Naive thymus-derived CD8-positive, alpha-beta T cell (primary cell): ENCODE results near the gene M1AP. TPM values are rescaled to one million over a fixed set of nuclear protein-coding genes. Genes with fewer than 3 reads are reported as not detected.

Experiments used
- ATAC-seq, 2 donors: fragments of 150-1000 bp; cut with Tn5 transposase in 1 of 2; sonication (Bioruptor Pico), chemical (Tn5 transposase) in 1 of 2; 1 replicate in 1 of 2; 2 replicates in 1 of 2; pipeline ENCODE4 v1.10.0; 2021; ENCODE audit warnings: mild to moderate bottlenecking in 2 of 2, moderate library complexity in 2 of 2
- POLR2A ChIA-PET: fragments of 350-600 bp; sonication (Branson Sonifier 250); formaldehyde crosslinking; loops from one replicate; lab custom pipeline; 2021; ENCODE audit warnings: antibody characterized with exemption; lab: Charles Lee
- DNase-seq, 10 donors: peaks; one replicate each; pipeline versions ENCODE4 v3.0.0 to v3.0.0-alpha.2; 2020 to 2022
- H3K27ac Mint-ChIP-seq, 10 donors: one replicate each; pipeline ENCODE4 v1.8.0; 2020 to 2022; ENCODE audit warnings: mild to moderate bottlenecking in 10 of 10, mixed read lengths in 10 of 10, moderate library complexity in 4 of 10, inconsistent platforms in 1 of 10
- H3K27me3 Mint-ChIP-seq, 5 donors: one replicate each; pipeline ENCODE4 v1.8.0; 2021 to 2022; ENCODE audit warnings: mixed read lengths in 5 of 5
- H3K36me3 Mint-ChIP-seq, 3 donors: one replicate each; pipeline ENCODE4 v1.8.0; 2020 to 2022; ENCODE audit warnings: mixed read lengths in 3 of 3, mild to moderate bottlenecking in 2 of 3, inconsistent platforms in 1 of 3
- H3K4me1 Mint-ChIP-seq, 4 donors: one replicate each; pipeline ENCODE4 v1.8.0; 2021 to 2022; ENCODE audit warnings: mixed read lengths in 4 of 4
- H3K4me3 Mint-ChIP-seq, 10 donors: one replicate each; pipeline ENCODE4 v1.8.0; 2020 to 2022; ENCODE audit warnings: mild to moderate bottlenecking in 10 of 10, mixed read lengths in 10 of 10, moderate library complexity in 6 of 10, inconsistent platforms in 1 of 10
- H3K9me3 Mint-ChIP-seq, 9 donors: one replicate each; pipeline ENCODE4 v1.8.0; 2020 to 2022; ENCODE audit warnings: mixed read lengths in 9 of 9, mild to moderate bottlenecking in 3 of 9, inconsistent platforms in 1 of 9, moderate library complexity in 1 of 9
- polyA plus RNA-seq, 3 donors: library from polyadenylated mRNA; unstranded; fragments of 300-500 nt; fragmentation: Illumina TruSeq; gene quantifications; one replicate each; pipeline ENCODE4 v1.2.3, GENCODE V29; 2021
- total RNA-seq, 8 experiments: library from RNA in 2 of 8; stranded (reverse) in 2 of 8; gene quantifications; one replicate each; pipeline ENCODE4 v1.2.3 and lab custom pipeline; 2021 to 2026

Gene M1AP
- total and polyA plus RNA-seq, 5 experiments from 2014 or later: 0.10 TPM; not detected in 4

DNA sequence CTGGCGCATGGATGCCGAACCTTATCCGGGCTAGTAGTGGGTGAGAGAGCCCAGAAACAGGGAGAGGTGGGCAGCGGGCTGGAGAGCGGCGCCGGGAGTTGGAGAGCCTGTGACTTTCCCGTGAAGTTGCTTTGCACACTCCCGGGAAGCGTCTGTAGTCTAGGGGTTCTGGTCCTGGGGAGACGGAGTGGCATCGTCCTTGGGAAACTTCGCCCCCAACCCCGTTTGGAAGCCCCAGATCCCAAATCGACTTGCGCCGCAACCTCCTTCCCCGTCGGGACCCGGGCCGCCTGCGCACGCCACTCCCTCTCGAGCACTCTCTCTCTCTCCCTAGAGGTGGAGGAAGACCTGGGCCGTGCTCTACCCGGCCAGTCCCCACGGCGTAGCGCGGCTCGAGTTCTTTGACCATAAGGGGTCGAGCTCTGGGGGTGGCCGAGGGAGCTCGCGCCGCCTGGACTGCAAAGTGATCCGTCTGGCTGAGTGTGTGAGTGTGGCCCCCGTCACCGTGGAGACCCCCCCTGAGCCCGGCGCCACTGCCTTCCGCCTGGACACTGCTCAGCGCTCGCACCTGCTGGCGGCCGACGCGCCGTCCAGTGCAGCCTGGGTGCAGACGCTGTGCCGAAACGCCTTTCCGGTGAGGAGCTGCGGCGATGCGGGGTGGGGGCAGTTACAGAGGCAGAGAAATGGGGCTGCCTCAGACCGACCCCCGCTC, 93.2 kb downstream of the M1AP start:
- H3K27me3 Mint-ChIP-seq: peaks cover 11 to 33% (median 22%) of the 10 kb centered on the region in 5 donors
- DNase-seq: peak in 3 of 10 donors; percentile 30 to 46 (median 37)

DNA sequence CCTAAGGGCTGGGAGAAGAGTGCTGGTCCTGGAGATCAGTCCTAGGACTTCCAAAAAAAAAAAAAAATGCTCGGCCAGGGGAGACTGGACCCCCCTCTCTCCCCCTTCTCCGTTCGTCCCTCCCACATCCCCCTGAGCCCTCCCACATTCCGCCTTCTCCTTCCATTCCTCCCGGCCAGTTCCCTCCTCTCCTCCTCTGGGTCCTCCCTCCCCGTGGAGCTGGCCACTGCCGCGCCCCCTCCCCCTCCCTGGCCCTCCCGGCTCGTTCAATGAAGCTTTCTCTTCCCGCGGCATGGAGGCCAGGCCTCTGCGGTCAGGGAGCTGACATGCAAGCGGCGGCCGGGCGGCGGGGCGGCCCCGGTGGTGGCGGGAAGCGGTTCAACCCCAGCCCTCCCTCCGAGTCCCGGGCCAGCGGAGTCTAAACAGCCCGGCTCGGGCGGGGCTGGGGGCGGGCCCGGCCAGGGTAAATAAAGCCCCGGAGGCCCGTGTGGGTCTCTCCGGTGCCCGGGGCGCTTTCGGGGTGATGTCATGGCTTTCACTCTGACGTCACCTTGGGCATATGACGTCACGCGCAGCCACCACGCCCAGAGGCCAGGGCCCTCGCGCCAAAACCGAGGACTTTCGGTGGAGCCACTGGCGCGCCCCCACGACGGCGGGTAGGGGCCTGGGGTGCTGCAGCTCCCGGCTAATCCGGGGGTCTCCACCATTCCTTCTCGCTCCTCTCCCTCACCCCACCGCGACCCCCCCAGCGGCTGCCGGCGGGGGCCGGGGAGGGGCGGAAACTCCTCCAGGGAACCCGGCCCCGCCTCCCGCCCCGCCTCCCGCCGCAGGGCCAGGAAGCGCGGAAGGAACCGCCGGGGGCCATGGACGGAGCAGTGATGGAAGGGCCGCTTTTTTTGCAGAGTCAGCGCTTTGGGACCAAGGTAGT, 94.0 kb downstream of the M1AP start, which contains the start of the genes DOK1 and LOXL3:
TSS of gene DOK1 (plus strand) at position 829 of the 928 bp plus-strand sequence. CDS start at position 864, 35 bp downstream.
TSS of gene LOXL3 (minus strand) at position 51 of the 928 bp plus-strand sequence. CDS start 1,308 bp downstream, outside the sequence.
- no peaks in the 10 kb centered on the region for H3K36me3 Mint-ChIP-seq
- peak within 1 kb of the TSS; percentile 82 to 98 (median 92) for H3K4me3 Mint-ChIP-seq
- H3K4me1 Mint-ChIP-seq: peaks cover 12 to 26% (median 25%) of the 10 kb centered on the region in 4 donors
- peak; percentile 65 to 88 (median 78) for DNase-seq
- ATAC-seq: peak; percentile 77 to 79
- no peaks in the 10 kb centered on the region for H3K9me3 Mint-ChIP-seq
- H3K27me3 Mint-ChIP-seq: peaks cover 16 to 39% (median 27%) of the 10 kb centered on the region in 5 donors
- peak within 1 kb of the TSS; percentile 66 to 95 (median 90) for H3K27ac Mint-ChIP-seq
- POLR2A ChIA-PET: interaction anchor here (0.6 to 1.1 kb wide), 5 partner anchors 23 to 82 kb away, joined by 3 to 5 read pairs (median 4); partner anchors contain the start of genes AUP1, HTRA2 and MRPL53

More for the DNA sequence above, 93.2 kb downstream of the M1AP start:
- H3K27ac Mint-ChIP-seq: peak overlapping the region; percentile 66 to 95 (median 90)
- H3K36me3 Mint-ChIP-seq: no peaks in the 10 kb centered on the region
- peak; percentile 60 to 65 for ATAC-seq
- H3K9me3 Mint-ChIP-seq: no peaks in the 10 kb centered on the region
- H3K4me1 Mint-ChIP-seq: peaks cover 12 to 22% (median 19%) of the 10 kb centered on the region in 4 donors
- peak overlapping the region; percentile 82 to 98 (median 92) for H3K4me3 Mint-ChIP-seq
- POLR2A ChIA-PET: interaction anchor here (0.6 to 1.3 kb wide), 7 partner anchors 12 to 72 kb away, joined by 3 to 4 read pairs (median 3); partner anchors contain the start of genes AUP1, CCDC142, HTRA2 and PCGF1

- POLR2A ChIA-PET: interaction anchor here (1.0 kb wide), 2 partner anchors 9 to 22 kb away, joined by 3 to 4 read pairs; no protein-coding TSS in a partner anchor
- Mint-ChIP-seq H3K27me3 (peaks cover 19 to 44% (median 30%) of the 10 kb centered on the region in 5 donors), H3K4me1 (peaks cover 12 to 33% (median 29%) of the 10 kb centered on the region in 4 donors), H3K4me3 (peak overlapping the region; percentile 58 to 87 (median 78)), H3K36me3 (peaks cover 0 to 3% (median 0%) of the 10 kb centered on the region in 3 donors), H3K9me3 (no peaks in the 10 kb centered on the region), H3K27ac (peak overlapping the region in 9 of 10 donors; percentile 2 to 94 (median 76))
- ATAC-seq (no peak), DNase-seq (no peak)
These were observed 95.0 kb downstream of the M1AP start for GRCh38 chr2:74552914-74553811.

GRCh38 chr2:74551942-74552913, 95.9 kb downstream of the M1AP start:
- no peak for DNase-seq
- Mint-ChIP-seq H3K9me3 (no peaks in the 10 kb centered on the region), H3K4me3 (peak overlapping the region; percentile 16 to 86 (median 58)), H3K4me1 (peaks cover 12 to 34% (median 30%) of the 10 kb centered on the region in 4 donors), H3K27ac (peak overlapping the region in 5 of 10 donors; percentile 8 to 85 (median 56)), H3K27me3 (peaks cover 28 to 54% (median 36%) of the 10 kb centered on the region in 5 donors), H3K36me3 (peaks cover 0 to 4% (median 0%) of the 10 kb centered on the region in 3 donors)
- POLR2A ChIA-PET: interaction anchor here (1.0 kb wide), 1 partner anchor 8 kb away, joined by 3 read pairs; no protein-coding TSS in a partner anchor
- no peak for ATAC-seq

- DNase-seq: no peak
- peaks cover 28 to 61% (median 38%) of the 10 kb centered on the region in 5 donors for H3K27me3 Mint-ChIP-seq
- peak overlapping the region in 1 of 10 donors; percentile 29 for H3K4me3 Mint-ChIP-seq
- peaks cover 0 to 4% (median 0%) of the 10 kb centered on the region in 3 donors for H3K36me3 Mint-ChIP-seq
- H3K4me1 Mint-ChIP-seq: peaks cover 10 to 34% (median 27%) of the 10 kb centered on the region in 4 donors
- no peaks in the 10 kb centered on the region for H3K9me3 Mint-ChIP-seq
- POLR2A ChIA-PET: no interaction called here
- no peak for ATAC-seq
- H3K27ac Mint-ChIP-seq: no peak overlapping the region
These were observed 96.6 kb downstream of the M1AP start for GRCh38 chr2:74551530-74551929.

DNA sequence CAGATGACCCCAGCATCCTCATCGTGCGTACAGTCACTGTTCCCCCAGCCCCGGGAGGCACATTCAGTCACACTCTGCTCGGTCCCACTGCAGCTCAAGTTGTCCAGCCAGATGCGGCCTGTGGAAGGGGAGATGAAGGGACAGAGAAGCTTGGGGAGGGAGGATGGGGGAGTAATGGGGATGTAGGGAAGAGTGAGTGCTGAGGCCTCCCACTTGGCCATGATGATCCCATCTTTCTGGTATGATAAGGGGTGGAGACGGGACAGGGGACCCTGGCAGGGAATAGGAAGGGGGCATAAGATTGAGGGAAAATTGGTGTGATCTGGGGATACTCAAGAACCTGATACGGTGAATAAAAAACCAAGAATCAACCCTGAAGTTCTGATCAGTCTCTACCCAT, 97.9 kb downstream of the M1AP start:
- ATAC-seq (no peak), DNase-seq (no peak)
- Mint-ChIP-seq H3K27ac (peak overlapping the region in 2 of 10 donors; percentile 11 to 43), H3K36me3 (peaks cover 0 to 4% (median 0%) of the 10 kb centered on the region in 3 donors), H3K4me3 (peak overlapping the region in 4 of 10 donors; percentile 29 to 57 (median 36)), H3K4me1 (peaks cover 6 to 25% (median 18%) of the 10 kb centered on the region in 4 donors), H3K27me3 (peaks cover 32 to 74% (median 48%) of the 10 kb centered on the region in 5 donors), H3K9me3 (no peaks in the 10 kb centered on the region)
- POLR2A ChIA-PET: interaction anchor here (1.3 kb wide), 1 partner anchor 14 kb away, joined by 3 read pairs; no protein-coding TSS in a partner anchor

GRCh38 chr2:74548900-74549826, 99.0 kb downstream of the M1AP start:
- H3K9me3 Mint-ChIP-seq: no peaks in the 10 kb centered on the region
- peaks cover 34 to 84% (median 48%) of the 10 kb centered on the region in 5 donors for H3K27me3 Mint-ChIP-seq
- H3K27ac Mint-ChIP-seq: no peak overlapping the region
- H3K4me1 Mint-ChIP-seq: peaks cover 6 to 19% (median 14%) of the 10 kb centered on the region in 4 donors
- H3K36me3 Mint-ChIP-seq: peaks cover 0 to 4% (median 0%) of the 10 kb centered on the region in 3 donors
- POLR2A ChIA-PET: interaction anchor here (1.3 kb wide), 1 partner anchor 13 kb away, joined by 3 read pairs; no protein-coding TSS in a partner anchor
- no peak for DNase-seq
- H3K4me3 Mint-ChIP-seq: peak overlapping the region; percentile 29 to 78 (median 56)
- peak; percentile 30 to 70 for ATAC-seq

DNA sequence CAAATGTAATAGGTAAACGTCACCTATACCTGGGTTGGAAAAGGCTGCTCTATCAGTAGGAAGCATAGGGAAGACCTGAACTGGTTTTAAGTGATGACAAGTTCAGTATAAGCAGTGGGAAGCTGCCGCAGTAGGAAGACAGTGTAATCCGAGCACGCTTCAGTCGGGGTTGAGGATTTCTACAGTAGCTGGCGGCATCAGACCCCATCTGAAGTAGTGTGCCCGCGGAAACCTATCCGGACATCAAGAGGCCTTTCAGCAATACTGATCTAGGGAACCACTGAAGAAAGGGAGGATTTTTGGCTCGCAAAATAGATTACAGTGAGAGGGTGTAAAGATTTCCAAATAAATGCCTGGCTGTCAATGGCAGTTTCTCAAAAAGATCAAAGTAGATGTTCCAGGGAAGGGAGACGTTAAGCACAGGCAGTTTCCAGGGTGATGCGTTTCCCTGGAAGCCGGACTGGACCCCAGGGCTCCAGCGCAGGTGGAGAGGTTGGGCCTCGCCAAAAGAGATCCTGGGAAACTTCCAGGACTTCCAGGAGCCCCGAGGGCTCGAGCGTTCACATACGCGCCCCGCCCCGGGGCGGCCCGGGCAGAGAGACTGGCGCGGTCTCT, 99.7 kb downstream of the M1AP start:
- POLR2A ChIA-PET: no interaction called here
- Mint-ChIP-seq H3K4me1 (peaks cover 4 to 17% (median 13%) of the 10 kb centered on the region in 4 donors), H3K9me3 (no peaks in the 10 kb centered on the region), H3K27me3 (peaks cover 35 to 86% (median 48%) of the 10 kb centered on the region in 5 donors), H3K36me3 (peaks cover 0 to 4% (median 0%) of the 10 kb centered on the region in 3 donors), H3K27ac (peak overlapping the region in 1 of 10 donors; percentile 34), H3K4me3 (peak overlapping the region; percentile 22 to 83 (median 75))
- ATAC-seq (no peak), DNase-seq (no peak)

DNA sequence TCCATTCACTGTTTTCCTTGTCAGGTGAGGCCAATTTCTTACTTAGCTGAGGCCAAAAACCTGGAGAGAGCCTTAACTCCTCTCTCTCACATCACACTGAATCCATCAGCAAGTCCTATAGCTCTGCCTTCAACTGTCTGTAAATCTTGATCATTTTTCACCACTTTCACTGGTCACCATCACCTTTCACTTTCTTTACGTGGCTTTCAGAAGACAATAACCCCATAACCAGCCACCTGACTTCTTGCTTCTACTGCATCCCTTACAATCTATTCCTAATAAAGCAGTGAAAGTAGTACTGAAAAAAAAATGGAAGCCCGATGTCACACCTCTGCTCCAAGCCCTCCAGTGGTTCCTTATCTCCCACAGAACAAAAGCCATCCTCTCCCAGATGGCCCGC, 102.1 kb downstream of the M1AP start:
- H3K27me3 Mint-ChIP-seq: peaks cover 38 to 80% (median 46%) of the 10 kb centered on the region in 5 donors
- DNase-seq: no peak
- H3K27ac Mint-ChIP-seq: no peak overlapping the region
- no peak for ATAC-seq
- H3K4me3 Mint-ChIP-seq: no peak overlapping the region
- POLR2A ChIA-PET: interaction anchor here (1.0 kb wide), 1 partner anchor 24 kb away, joined by 3 read pairs; no protein-coding TSS in a partner anchor
- H3K9me3 Mint-ChIP-seq: no peaks in the 10 kb centered on the region
- H3K4me1 Mint-ChIP-seq: peaks cover 0 to 13% (median 12%) of the 10 kb centered on the region in 4 donors
- peaks cover 0 to 4% (median 2%) of the 10 kb centered on the region in 3 donors for H3K36me3 Mint-ChIP-seq
